T-helper 2 cell treated with Interferon-gamma antibody and Interleukin-4, amounts not matched to agents 100 ng/mL and 5 ng/mL, for 36 hours (primary cell): ENCODE data around the gene CCNL2. TPM values are rescaled to one million over a fixed set of nuclear protein-coding genes. Genes with fewer than 3 reads are reported as not detected.

Experiments
- intact Hi-C: fragments of 100-400 bp; cut with micrococcal nuclease; formaldehyde crosslinking; loops from one replicate; pipeline ENCODE4 v1.15.1; 2023
- total RNA-seq: library from RNA; stranded (reverse); gene quantifications from 2 replicates; pipeline ENCODE4 v1.2.3, GENCODE V29; 2022

CCNL2 gene
- total RNA-seq, 1 donor from 2014 or later = 111 TPM

DNA sequence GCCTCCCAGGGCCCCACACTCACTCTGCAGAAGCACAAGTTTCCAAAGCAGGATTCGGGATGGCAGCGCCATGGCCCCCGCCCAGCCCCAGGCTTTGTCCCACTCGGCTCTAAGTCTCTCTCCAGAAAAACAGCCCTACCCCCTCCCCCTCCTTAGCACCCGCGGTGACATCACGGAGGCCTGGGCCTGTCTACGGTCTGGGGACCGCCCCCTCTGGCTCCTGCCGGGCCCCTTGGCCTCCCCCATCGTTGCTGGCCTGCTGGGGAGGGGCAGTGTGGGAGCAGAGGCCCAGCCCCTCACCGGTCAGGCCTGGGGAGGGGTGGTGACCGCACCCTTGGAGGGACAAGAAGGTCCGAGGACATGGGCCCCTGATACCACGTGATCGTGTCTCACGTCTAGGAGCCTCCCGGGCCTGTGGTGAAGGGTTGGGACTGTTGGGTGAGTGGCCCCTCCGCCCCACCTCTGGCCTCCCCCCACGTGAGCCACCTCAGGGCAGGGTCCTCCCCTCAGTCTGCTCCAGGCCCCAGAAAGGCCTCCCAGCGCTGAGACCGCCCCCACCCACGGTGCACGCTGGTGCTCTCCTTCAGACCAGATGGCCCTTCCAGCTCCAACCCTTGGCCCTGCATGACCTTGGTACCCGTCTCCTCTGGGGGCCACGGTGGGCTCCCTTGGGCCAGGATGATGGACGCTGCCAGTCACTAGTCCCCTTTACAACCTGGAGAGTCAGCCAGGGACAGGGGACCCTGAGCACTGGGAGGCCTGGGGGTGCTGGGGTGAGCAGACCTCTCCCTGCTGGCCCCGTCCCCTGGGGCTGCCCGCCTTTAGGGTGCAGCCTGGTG, 40.5 kb downstream of the CCNL2 start, which contains the start of gene MXRA8:
Gene MXRA8 (minus strand): TSS at position 123 of the 839 bp plus-strand sequence. CDS start 51 bp downstream, at position 72.
- intact Hi-C loops = no loop called here

DNA sequence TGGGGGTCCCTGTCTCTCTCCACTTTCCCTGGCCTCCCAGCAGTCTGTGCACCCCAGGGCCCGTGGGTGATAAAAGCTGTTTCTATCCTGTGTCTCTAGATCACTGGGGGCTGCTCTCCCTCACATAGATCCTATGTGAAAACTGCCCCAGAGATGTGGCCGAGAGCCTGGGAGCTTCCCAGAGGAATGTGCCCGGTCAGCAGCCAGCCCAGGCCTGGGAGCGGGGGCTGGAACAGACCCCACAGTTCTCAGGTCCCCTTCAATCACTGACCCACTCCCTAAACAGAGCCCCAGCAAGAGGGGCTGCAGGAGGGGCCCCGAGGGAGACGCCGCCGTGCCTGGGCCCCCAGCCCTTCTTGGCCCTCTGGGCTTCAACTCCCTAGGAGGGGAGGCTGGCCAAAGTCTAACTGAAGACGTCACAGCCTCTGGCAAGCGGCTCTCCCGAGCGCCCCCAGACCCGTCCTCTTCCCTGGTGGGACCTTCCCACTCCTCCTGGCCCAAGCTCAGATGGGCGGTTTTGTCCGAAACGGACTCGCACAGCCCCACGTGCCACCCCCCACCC, 41.2 kb downstream of the CCNL2 start:
- intact Hi-C loops = no loop called here

DNA sequence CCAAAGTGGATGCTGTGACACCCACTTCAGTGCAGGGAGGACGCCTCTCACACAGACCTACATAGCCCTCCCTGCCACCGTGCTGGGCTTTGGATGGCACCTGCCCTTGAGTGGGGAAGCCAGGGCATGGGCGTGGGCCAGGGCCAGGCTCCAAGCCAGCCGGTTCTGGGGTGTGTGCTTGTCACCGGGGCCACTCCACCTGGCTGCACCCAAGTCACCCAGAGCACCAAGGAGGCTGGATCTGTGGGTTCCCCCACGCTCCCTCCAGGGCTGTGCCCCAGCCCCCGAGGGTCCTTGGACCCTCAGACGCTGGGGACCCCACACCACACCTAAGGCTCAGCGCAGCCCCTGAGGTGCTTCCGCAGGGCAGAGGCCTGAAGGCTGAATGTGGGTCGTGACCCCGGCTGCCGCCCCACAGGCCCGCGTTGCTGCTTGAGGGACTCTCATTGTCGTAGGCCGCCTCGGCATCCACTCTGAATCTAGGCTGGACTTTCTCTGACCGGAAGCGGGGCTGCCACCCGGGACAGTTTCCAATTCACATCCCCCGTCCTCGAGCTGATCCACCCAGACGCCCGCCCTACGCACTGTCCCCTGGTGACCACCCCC, 42.2 kb downstream of the CCNL2 start:
- intact Hi-C loops = no loop called here

DNA sequence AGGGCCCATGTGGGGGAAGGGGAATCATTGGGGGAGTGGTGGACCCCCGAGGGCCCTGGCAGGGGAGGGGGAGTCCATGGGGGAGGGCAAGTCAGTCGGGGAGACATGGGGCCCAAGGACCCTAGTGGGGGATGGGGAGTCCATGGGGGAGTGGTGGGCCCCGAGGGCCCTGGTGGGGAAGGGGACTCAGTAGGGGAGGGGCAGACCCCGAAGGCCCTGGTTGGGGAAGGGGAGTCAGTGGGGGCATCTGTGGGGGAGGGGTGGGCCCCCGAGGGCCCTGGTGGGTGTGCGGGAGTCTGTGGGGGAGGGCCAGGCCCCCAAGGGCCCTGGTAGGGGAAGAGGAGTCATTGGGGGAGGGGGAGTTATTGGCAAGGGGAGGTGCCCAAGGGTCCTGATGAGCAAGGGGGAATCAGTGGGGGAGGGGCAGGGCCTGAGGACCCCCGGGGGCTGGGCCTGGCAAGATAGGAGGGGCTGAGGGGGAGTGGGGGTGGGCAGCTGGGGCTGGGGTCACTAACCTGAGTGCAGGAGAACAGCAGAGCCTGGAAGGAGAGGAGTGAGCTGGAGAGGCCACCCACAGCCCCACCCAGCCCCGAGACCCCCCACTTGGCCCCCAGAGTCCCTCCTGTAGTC, 42.9 kb downstream of the CCNL2 start:
- intact Hi-C loops = no loop called here

DNA sequence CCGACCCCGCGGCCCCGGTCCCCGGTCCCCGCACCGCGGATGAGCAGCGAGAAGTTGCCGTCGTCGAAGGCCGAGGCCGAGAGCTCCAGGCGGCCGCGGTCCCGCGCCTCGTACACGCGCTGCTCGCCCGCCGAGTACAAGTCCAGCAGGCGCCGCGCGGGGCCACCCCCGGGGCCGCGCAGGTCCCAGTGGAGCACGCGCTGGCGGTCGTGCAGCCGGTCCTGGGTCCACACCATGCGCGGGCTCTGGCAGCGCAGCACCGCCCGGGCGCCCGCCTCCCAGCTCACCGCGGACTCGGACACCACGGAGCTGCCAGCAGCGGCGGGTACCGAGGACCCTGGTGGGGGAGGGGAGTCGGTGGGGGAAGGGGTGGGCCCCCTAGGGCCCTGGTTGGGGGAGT, 43.7 kb downstream of the CCNL2 start:
- intact Hi-C loops = no loop called here

DNA sequence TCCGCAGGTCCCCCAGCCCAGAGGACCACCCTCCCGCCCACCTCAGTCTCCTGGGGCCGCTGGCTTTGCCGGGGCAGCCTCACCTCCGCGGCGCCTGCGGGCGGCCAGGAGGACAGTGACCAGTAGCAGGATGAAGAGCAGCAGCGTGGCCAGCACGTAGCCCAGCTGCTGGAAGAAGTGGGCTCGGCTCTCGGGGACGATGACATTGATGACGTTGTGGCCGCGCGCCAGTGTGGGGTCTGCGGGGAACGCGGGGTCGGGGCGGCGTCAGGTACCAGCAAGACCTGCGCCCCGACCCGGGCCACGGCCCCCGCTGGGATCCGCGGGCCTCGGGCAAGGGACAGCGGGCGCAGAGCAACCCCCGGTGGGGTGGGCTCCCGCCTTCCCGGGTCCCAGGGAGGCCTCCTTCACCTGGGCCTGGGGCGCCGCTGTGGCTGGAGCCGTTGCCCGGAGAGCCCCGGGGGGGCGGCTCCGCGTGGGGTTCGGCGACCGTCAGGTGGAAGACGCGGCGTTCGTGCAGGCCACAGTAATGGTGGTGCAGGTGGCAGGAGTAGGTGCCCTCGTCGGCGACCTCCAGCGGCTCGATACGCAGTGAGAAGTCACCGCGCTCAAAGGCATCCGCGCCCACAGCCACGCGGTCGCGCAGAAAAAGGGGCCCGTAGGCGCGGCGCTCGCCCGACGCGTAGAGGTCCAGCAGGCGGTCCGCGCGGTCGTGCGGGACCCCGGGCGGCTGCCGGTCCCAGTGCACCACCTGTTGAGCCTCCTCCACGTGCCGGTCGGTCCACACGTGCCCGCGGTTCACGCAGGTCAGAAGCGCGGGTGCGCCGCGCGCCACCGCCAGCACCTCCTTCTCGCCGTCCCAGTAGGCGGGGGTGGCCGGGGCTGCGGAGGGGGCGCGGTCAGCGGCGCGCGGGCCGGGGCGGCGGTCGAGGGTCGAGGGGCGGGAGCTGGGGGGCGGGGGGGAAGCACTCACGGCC, 44.6 kb downstream of the CCNL2 start:
- intact Hi-C loops = no loop called here

DNA sequence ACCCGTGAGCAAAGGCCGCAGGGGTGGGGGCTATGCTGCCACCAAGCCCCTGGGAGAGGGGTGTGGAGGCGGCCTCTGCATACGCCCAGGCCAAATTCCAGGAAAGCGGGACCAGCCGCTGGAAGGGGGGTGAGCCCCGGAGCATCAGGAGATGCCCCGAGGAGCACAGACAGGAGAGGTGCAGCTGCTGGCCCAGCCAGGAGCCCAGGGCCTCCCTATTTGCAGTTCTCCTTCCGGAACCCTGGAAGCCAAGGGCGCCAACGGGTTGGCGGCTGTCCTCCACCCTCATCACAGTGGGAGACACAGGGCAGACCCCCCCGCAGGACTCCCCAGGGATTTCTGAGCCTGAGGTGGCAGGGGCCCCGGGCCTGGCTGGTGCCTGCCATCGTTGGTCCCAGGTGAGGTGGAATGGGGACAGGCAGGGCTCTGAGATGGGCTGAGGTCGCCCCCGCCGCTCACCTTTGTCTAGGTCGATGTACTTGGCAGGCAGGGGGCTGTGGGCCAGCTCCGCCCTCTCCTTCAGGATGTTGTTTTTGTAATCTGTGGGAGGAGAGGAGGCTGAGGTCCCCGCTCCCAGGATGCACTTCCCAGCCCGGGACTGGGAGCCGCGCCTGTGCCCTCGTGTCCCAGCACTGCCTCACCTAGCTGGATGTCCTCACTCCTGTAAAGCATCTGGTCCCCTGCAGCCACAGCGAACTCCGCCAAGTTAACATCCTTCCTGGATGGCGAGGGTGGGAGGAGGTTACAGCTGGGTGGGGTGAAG, 45.6 kb downstream of the CCNL2 start:
- intact Hi-C loops = no loop called here

DNA sequence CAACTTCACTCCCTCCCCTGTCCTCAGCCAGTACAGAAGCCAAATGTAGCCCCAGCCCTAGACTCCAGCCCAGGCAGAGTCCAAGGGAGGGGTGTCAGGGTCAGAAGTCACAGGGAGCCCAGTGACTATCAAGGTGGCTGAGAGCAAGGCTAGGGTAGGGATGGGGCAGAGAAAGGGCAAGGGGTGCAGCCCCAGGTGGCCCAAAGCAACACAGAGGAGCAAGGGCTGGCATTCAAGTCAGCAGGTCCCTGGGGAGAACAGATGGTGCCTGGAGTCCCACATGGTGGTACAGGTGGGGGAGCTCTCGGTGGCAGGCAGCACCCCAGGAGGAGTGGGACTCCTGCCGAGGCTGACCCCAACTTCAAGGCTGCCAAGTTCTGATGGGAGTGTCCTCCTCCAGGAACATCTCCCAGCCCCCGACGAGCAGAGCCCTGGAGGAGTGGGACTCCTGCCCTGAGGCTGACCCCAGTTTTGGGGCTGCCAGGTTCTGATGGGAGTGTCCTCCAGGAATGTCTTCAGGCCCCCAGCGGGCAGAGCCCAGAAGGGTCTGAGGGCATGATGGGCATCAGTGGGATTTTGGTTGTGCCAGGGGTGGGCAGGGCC, 46.2 kb downstream of the CCNL2 start:
- intact Hi-C loops = no loop called here

DNA sequence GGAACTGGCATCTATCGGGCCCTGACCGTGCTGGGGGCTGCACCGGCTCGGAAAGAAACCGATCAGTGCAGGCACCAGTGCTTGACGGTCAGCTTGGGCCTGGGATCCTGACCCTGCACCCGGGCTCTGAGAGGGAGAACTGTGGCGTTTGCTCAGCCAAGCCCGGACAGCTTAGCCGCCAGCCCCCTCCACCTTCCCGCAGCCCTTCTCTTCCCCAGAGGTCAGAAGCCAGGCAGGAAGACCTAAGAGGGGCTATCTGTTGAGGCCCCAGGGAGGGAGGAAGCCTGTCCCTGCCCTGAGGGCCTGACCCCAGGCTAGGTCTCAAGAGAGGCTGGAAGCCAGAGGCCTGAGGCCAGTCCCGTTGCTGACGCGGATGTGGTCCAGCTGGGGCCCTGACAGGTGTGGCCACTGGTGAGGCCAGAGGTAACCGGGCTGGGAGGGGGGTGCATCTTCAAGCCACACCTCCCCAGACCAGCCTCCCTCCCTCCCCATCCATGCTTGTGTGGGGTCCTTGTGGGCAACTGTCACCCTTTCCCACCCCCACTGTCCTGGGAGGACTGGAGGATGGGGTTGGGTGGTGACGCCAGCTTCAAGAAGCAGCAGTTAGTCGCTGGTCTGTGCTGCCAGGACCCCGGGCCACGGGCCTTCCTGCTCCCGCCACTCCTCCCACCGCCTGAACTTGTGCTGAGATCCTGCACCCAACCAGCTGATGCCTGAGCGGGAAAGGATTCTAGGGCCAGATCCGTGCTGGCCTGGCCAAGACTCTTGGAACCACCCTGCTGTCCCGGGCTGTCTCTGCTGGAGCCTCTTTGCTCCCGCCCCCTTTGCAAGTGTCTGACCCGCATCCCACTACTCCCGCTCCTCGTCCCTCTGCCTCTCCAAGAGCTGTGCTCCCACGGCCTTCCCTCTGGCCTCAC, 47.4 kb downstream of the CCNL2 start:
- intact Hi-C loops = no loop called here

DNA sequence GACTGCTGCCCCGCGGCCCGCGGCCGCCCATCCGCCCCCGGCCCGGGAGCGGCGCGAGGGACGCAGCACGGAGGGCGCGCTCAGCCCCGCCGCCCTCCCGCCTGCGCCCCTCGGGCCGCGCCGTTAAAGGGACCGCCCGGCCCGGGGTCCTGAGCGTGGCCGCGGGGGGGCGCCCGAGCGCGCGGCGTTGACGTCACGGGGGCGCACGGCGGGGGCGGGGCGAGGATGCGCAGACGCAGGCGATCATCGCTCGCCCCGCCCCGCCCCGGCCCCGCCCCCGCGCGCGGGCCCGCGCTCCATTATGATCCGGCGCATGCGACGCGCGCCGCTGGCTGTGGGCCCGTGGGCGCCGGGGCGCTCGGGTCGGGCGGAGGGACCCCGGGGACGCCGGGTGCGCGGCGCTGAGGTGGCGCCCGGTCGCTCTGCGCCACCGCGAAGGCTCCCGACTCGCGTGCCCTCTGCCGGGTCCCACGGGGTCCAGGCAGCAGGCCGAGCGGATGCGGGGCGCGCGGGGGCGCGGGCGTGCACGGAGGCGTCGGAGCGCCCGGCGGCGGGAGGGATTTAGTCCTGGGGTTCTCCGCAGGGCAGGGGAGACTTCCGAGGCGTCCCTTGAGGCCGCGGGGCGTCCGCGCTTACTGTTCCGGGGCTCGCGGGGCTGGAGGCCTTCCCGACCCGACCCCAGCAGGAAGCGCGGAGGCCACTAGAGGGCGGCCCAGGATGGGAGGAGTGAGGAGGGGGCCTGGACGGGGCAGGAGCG, 49.7 kb downstream of the CCNL2 start, which contains the start of gene DVL1:
Gene DVL1 (minus strand): TSS at position 163 of the 757 bp plus-strand sequence. CDS start 353 bp downstream, outside the sequence.
- intact Hi-C loops = loop anchor here (1.0 to 5.0 kb wide), 2 partner anchors 22 to 42 kb away; partner anchors contain the start of genes ACAP3 and PUSL1

DNA sequence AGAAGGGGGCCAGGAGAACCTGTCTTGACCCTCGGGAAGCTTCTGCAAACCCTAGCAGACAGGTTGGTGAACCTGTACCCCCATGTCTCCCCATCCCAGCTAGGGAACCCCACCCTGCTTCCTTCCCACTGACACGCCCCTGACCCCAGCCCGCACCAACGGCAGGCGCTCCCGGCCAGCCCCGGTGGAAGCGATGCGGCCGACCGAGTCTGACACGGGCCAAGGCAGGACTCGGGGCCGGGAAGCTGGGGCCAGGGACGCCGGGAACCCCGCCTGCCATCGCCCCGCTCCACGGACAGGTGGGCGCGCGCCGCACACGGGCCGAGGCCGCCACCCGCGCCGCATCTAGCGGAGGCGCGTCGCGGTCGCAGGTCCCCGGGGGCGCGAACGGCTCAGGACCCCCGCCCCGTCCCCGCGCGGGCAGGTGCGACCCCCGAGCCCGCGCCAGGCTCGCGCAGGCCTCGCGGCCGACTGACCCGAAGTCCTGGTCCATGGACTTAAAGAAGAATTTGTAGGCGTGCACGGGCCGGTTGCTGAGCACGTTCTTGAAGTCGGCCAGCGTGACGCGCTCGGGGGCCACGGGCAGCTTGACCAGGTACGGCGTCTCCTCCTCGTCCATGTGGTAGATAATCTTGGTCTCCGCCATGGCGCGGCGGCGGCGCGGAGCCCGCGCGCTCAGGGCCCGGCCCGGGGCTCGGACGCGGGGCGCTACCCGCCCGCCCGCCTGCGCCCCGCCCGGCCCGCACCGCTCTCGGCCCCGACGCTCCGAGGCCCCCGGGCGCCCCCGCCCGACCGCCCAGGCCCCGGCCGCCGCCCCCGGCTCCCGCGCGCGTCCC, 50.5 kb downstream of the CCNL2 start:
- intact Hi-C loops = loop anchor here (1.0 to 5.0 kb wide), 2 partner anchors 23 to 41 kb away; partner anchors contain the start of genes ACAP3 and PUSL1

DNA sequence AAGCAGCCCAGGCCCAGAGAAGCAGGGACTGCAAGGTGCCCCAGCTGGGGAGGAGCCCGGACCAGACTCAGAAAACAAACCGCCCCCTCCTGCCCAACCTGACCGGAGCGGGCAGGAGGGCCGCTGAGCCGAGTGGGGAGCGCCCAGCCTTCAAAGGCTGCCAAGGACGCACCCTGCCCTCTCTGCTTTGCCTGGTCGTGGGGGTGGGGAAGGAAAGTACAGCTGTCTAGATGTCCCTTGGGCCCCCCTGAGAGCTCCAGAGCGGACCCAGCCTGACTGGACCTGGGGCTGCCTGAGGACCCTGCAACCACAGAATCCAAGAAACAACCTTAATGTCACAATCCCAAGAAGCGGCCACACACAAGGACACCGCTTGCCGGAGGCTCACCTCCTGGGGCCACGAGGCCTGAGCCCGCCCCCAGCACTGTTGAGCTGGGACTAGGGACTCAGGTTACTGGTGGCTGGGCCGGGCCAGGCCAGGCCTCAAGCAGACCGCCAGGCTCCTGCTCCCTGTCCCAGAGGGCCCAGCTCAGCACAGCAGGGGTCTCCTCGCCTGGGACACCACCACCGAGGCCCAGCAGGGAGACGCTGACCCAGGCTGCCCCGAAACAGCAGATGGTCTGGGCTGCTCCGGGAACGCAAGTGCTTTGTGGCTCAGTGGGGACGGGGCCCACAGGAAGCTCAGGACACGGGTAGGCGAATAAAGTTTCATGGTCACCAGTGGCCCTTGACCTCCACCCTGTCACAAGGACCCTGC, 51.3 kb downstream of the CCNL2 start:
- intact Hi-C loops = loop anchor here (5.0 kb wide), 1 partner anchor 41 kb away; the partner anchor contains the start of genes ACAP3 and PUSL1

DNA sequence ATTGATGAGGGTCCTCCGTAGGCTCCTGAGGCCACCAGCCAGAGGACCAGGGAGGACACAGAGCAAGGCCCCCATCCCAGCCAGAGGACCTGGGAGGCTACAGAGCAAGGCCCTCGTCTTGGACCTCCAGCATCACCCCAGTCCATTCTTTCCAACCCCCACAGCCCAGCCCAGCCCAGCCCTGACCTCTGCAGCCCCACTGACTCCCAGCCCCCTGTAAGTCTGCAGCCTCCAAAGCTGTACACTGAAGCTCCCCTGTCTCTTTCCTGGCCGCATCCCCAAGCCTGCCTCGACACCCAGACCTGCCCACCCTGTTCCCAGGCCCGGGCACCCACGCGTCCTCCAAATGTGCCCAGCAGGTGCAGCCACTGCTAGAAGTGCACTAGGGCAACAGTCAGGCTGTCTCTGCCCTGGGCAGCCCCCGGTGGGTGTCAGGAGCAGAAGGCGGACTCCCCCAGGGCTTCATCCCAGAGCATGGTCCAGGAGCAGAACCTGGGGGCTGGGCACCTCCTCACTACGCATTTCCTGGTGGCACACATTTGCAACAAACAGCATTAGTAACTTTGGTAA, 52.0 kb downstream of the CCNL2 start:
- intact Hi-C loops = loop anchor here (5.0 kb wide), 1 partner anchor 40 kb away; the partner anchor contains the start of genes ACAP3 and PUSL1

DNA sequence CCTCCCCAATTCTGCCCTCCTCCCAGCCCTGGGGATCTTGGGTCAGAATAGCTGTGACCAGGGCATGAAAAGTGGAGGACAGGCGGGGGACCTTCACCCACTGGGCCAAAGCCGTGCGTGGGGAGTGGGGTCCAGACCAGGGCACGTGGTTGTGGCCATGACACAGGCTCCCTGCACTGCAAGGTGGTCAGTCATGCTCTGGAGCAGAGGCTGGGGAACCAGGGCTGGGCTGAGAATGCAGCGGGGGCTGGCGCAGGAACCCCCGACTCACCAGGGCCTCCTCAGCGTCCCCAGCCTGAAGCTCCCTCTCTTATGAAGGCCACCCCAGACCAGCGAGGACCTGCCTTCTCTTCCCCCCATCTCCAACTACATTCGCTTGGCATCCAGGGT, 52.6 kb downstream of the CCNL2 start:
- intact Hi-C loops = loop anchor here (5.0 kb wide), 1 partner anchor 39 kb away; the partner anchor contains the start of genes ACAP3 and PUSL1

DNA sequence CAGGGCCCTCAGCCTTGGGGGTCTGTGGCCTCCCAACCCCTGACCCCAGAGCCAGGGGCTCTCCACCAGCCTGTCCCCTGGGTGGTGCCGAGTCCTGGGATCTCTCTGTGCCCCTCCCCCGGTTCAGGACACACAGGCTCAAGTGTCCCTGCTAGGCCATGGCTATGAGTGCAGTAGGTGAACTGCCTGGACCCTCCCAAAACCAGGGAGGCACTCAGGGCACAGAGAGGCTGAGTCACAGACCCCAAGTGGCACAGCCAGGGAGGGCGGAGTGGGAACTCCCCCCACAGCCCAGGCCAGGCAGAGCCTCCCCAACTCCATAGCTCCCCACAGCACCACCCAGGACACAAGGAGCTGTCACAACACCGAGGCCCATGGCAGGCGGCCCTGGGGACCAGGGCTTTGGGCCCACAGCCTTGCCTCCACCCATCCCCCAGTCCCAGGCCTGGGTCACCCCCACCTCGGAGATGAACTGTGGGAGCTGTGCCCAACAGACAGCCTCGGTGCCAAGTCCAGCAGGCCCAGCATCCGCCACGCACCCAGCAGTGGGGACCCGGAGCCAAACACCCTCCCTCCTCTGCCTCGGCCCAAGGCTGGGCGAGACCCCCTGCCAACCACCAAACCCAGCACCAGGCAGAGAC, 53.2 kb downstream of the CCNL2 start:
- intact Hi-C loops = loop anchor here (5.0 kb wide), 1 partner anchor 39 kb away; the partner anchor contains the start of genes ACAP3 and PUSL1
